Endodermal cell (in vitro differentiated cells): ENCODE measurements around the gene ZMAT5. TPM values are rescaled to one million over a fixed set of nuclear protein-coding genes. Genes with fewer than 3 reads are reported as not detected.
A peak's percentile ranks its signal among the peaks of the same experiment; 100 is the strongest.

ENCODE experiments used
- DNase-seq: peaks from one replicate; pipeline ENCODE4 v3.0.0-alpha.2; 2017
- H3K27ac ChIP-seq: 2 replicates; pipeline ENCODE4 v1.5.1; 2013; ENCODE audit warnings: mild to moderate bottlenecking, low read depth, low read length, moderate library complexity
- H3K27me3 ChIP-seq: 2 replicates; pipeline ENCODE4 v1.6.1; 2013; ENCODE audit warnings: mild to moderate bottlenecking, low read length, moderate library complexity; ENCODE audit not compliant: insufficient read depth, control insufficient read depth, poor library complexity, severe bottlenecking
- H3K36me3 ChIP-seq: 2 replicates; pipeline ENCODE4 v1.7.0; 2013; ENCODE audit warnings: mild to moderate bottlenecking, low read length, moderate library complexity; ENCODE audit not compliant: control insufficient read depth, insufficient read depth
- H3K4me1 ChIP-seq: one replicate; pipeline ENCODE4 v1.7.0; 2013; ENCODE audit warnings: low read length; ENCODE audit not compliant: control insufficient read depth, insufficient read depth
- H3K4me3 ChIP-seq: 2 replicates; pipeline ENCODE4 v1.5.1; 2013; ENCODE audit warnings: mild to moderate bottlenecking, low read length, moderate library complexity
- H3K9ac ChIP-seq: 2 replicates; pipeline ENCODE4 v1.6.1; 2013; ENCODE audit warnings: mild to moderate bottlenecking, low read length, moderate library complexity; ENCODE audit not compliant: poor library complexity, severe bottlenecking; ENCODE audit errors: extremely low read depth
- H3K9me3 ChIP-seq: 2 replicates; pipeline ENCODE4 v1.6.1; 2013; ENCODE audit warnings: mild to moderate bottlenecking, low read length, moderate library complexity; ENCODE audit not compliant: control insufficient read depth
- H3K27ac Mint-ChIP-seq: 2 replicates; pipeline ENCODE4 v1.8.0; 2020; ENCODE audit warnings: mixed read lengths
- H3K27me3 Mint-ChIP-seq: 2 replicates; pipeline ENCODE4 v1.8.0; 2021; ENCODE audit warnings: mild to moderate bottlenecking, mixed read lengths; ENCODE audit not compliant: insufficient read depth
- H3K36me3 Mint-ChIP-seq: 2 replicates; pipeline ENCODE4 v1.8.0; 2020; ENCODE audit warnings: low read depth, mixed read lengths
- H3K4me1 Mint-ChIP-seq: 2 replicates; pipeline ENCODE4 v1.8.0; 2020; ENCODE audit warnings: mixed read lengths
- H3K4me3 Mint-ChIP-seq: 2 replicates; pipeline ENCODE4 v1.8.0; 2020; ENCODE audit warnings: mild to moderate bottlenecking, moderate library complexity, mixed read lengths
- H3K9me3 Mint-ChIP-seq: 2 replicates; pipeline ENCODE4 v1.8.0; 2020; ENCODE audit warnings: mild to moderate bottlenecking, mixed read lengths
- CTCF ChIP-seq: fragments of 200-600 bp; sonication (generic); conservative IDR thresholded peaks from 2 replicates; pipeline ENCODE4 v1.5.0; 2021; ENCODE audit warnings: antibody characterized with exemption, mild to moderate bottlenecking
- WGBS, 2 experiments: methylation state at CpG; one replicate each; pipeline versions ENCODE4 v1.1.5 to v1.1.7; 2013; ENCODE audit warnings: missing lambda C conversion rate in 2 of 2, mixed read lengths in 1 of 2; ENCODE audit not compliant: insufficient coverage in 1 of 2, insufficient read length in 1 of 2; 5-methylcytosine and 5-hydroxymethylcytosine counted together
- total RNA-seq, 2 donors: library from RNA; stranded (reverse); fragmentation: NEBNext Ultra II Directional in 1 of 2; extraction: Animal tissue kit (Norgen Biotek cat#: 25700) in 1 of 2; gene quantifications; 2 replicates in 1 of 2; 3 replicates in 1 of 2; pipeline ENCODE4 v1.2.1, GENCODE V29; 2021

The ZMAT5 gene
- total RNA-seq, 2 donors from 2014 or later, result 15.5 to 22.5 TPM

GRCh38 chr22:29742326-29742725, 24.5 kb downstream of the ZMAT5 start:
- Histone ChIP-seq H3K36me3 (no peaks in the 10 kb centered on the region), H3K9ac (no peak overlapping the region), H3K9me3 (no peaks in the 10 kb centered on the region), H3K4me1 (no peaks in the 10 kb centered on the region), H3K27me3 (no peaks in the 10 kb centered on the region), H3K27ac (no peak overlapping the region), H3K4me3 (no peak overlapping the region)
- Mint-ChIP-seq H3K9me3 (no peaks in the 10 kb centered on the region), H3K4me3 (no peak overlapping the region), H3K4me1 (no peaks in the 10 kb centered on the region), H3K27ac (no peak overlapping the region), H3K27me3 (no peaks in the 10 kb centered on the region), H3K36me3 (peaks cover 16% of the 10 kb centered on the region)
- 89 to 91% methylated on average over 10 to 13 of the region's 13 CpGs for WGBS, 2 experiments
- no peak for TF ChIP-seq CTCF
- DNase-seq, result no peak

DNA sequence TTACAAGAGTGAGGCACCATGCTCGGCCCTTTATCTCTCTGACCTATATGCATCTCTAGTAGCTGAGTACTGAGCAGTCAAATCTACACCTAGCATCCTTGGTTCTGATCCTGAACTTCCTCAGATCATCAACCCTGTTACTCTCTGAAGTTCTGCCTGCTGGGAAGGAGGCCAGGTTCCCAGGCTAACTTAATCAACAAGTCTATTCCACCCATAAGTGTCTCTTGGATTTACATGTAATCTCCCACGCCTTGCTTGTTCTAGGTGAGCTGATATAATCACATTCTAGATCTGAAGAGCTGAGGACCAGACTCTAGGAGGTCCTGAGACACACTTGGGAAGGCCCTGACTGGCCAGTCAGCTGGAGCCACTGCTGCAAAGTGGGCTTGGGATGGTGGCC, 24.9 kb downstream of the ZMAT5 start:
- DNase-seq, result no peak
- Histone ChIP-seq H3K4me3 (no peak overlapping the region), H3K9me3 (no peaks in the 10 kb centered on the region), H3K27me3 (no peaks in the 10 kb centered on the region), H3K36me3 (no peaks in the 10 kb centered on the region), H3K4me1 (no peaks in the 10 kb centered on the region), H3K27ac (no peak overlapping the region), H3K9ac (no peak overlapping the region)
- Mint-ChIP-seq H3K27me3 (no peaks in the 10 kb centered on the region), H3K4me1 (no peaks in the 10 kb centered on the region), H3K9me3 (no peaks in the 10 kb centered on the region), H3K27ac (no peak overlapping the region), H3K4me3 (no peak overlapping the region), H3K36me3 (peaks cover 13% of the 10 kb centered on the region)
- no peak for TF ChIP-seq CTCF
- WGBS, 2 experiments, result 86 to 87% methylated on average over 1 to 2 of the region's 2 CpGs

GRCh38 chr22:29740216-29740615, 26.6 kb downstream of the ZMAT5 start:
- Histone ChIP-seq H3K4me3 (no peak overlapping the region), H3K27me3 (no peaks in the 10 kb centered on the region), H3K9ac (no peak overlapping the region), H3K4me1 (no peaks in the 10 kb centered on the region), H3K27ac (no peak overlapping the region), H3K9me3 (no peaks in the 10 kb centered on the region), H3K36me3 (no peaks in the 10 kb centered on the region)
- Mint-ChIP-seq H3K4me3 (no peak overlapping the region), H3K27me3 (no peaks in the 10 kb centered on the region), H3K27ac (peak overlapping the region; percentile 35), H3K4me1 (no peaks in the 10 kb centered on the region), H3K36me3 (peaks cover 9% of the 10 kb centered on the region), H3K9me3 (no peaks in the 10 kb centered on the region)
- TF ChIP-seq CTCF, result no peak
- WGBS, 2 experiments, result 91 to 100% methylated on average over 1 to 5 of the region's 5 CpGs
- no peak for DNase-seq
